GM18498 (cell line): ENCODE data around the gene DNM1.

Experiments used
- ATAC-seq: cut with Tn5 transposase; IDR thresholded peaks from one replicate; pipeline ENCODE4 v1.9.1; 2021; ENCODE audit warnings: mild to moderate bottlenecking, moderate library complexity; ENCODE audit not compliant: unreplicated experiment

Gene DNM1

GRCh38 chr9:128304136-128304970, 101.2 kb downstream of the DNM1 start:
- ATAC-seq = no peak
